Esophagus squamous epithelium (tissue), 4 donors: ENCODE results near the gene NUP50.

Experiments
- POLR2A ChIP-seq, 4 donors: fragments of 450-650 bp; IDR thresholded peaks; one replicate each; pipeline ENCODE4 v1.6.1; 2017; ENCODE audit warnings: antibody characterized with exemption in 4 of 4, mild to moderate bottlenecking in 4 of 4, moderate library complexity in 3 of 4
- TF ChIP-seq, protein P1 (sequence below), 6 experiments: fragments of 450-650 bp in 4 of 6; fragments of 200-600 bp in 2 of 6; sonication (generic) in 2 of 6; IDR thresholded peaks; one replicate each; pipeline ENCODE4 v1.5.1; 2016 to 2019; ENCODE audit warnings: antibody characterized with exemption in 6 of 6, mild to moderate bottlenecking in 4 of 6, moderate library complexity in 4 of 6

- TF ChIP-seq POLR2A (IDR thresholded peaks at IDR 0.05), result no peak
- TF ChIP-seq, protein P1, sequence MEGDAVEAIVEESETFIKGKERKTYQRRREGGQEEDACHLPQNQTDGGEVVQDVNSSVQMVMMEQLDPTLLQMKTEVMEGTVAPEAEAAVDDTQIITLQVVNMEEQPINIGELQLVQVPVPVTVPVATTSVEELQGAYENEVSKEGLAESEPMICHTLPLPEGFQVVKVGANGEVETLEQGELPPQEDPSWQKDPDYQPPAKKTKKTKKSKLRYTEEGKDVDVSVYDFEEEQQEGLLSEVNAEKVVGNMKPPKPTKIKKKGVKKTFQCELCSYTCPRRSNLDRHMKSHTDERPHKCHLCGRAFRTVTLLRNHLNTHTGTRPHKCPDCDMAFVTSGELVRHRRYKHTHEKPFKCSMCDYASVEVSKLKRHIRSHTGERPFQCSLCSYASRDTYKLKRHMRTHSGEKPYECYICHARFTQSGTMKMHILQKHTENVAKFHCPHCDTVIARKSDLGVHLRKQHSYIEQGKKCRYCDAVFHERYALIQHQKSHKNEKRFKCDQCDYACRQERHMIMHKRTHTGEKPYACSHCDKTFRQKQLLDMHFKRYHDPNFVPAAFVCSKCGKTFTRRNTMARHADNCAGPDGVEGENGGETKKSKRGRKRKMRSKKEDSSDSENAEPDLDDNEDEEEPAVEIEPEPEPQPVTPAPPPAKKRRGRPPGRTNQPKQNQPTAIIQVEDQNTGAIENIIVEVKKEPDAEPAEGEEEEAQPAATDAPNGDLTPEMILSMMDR (IDR thresholded peaks at IDR 0.05), result no peak
Measured at GRCh38 chr22:45125188-45125587, 38.5 kb upstream of the NUP50 start.
